HG02642 (cell line): Measurements from ENCODE around the gene ETS1.

ENCODE experiments used
- ATAC-seq: cut with Tn5 transposase; IDR thresholded peaks from one replicate; pipeline ENCODE4 v1.9.1; 2021; ENCODE audit warnings: mild to moderate bottlenecking; ENCODE audit not compliant: unreplicated experiment, poor library complexity

ETS1 gene

GRCh38 chr11:128573638-128574037 is 13.7 kb downstream of the ETS1 start:
- no peak for ATAC-seq

GRCh38 chr11:128572965-128573364 is 14.4 kb downstream of the ETS1 start:
- no peak for ATAC-seq

- no peak for ATAC-seq
Observed at GRCh38 chr11:128570632-128571031, 16.7 kb downstream of the ETS1 start.

- no peak for ATAC-seq
Observed at GRCh38 chr11:128569291-128569690, 18.1 kb downstream of the ETS1 start.

- ATAC-seq: no peak
Observed at GRCh38 chr11:128568166-128568778, 19.1 kb downstream of the ETS1 start.

GRCh38 chr11:128567130-128567529 is 20.2 kb downstream of the ETS1 start:
- no peak for ATAC-seq

GRCh38 chr11:128565881-128566280 is 21.5 kb downstream of the ETS1 start:
- no peak for ATAC-seq

- no peak for ATAC-seq
Observed at GRCh38 chr11:128564642-128565245, 22.6 kb downstream of the ETS1 start.

GRCh38 chr11:128563942-128564641 is 23.3 kb downstream of the ETS1 start:
- no peak for ATAC-seq

GRCh38 chr11:128563308-128563707 is 24.1 kb downstream of the ETS1 start:
- ATAC-seq: no peak

GRCh38 chr11:128559496-128560103 is 27.8 kb downstream of the ETS1 start:
- peak; percentile 42 for ATAC-seq

- no peak for ATAC-seq
Observed at GRCh38 chr11:128555606-128556005, 31.8 kb downstream of the ETS1 start.

GRCh38 chr11:128553662-128554362 is 33.5 kb downstream of the ETS1 start:
- no peak for ATAC-seq

- ATAC-seq: peak; percentile 72
Observed at GRCh38 chr11:128552783-128553661, 34.3 kb downstream of the ETS1 start.

GRCh38 chr11:128551611-128552335 is 35.6 kb downstream of the ETS1 start:
- ATAC-seq: peak; percentile 64

- no peak for ATAC-seq
Observed at GRCh38 chr11:128551058-128551457, 36.3 kb downstream of the ETS1 start.

- no peak for ATAC-seq
Observed at GRCh38 chr11:128550261-128550821, 37.0 kb downstream of the ETS1 start.

GRCh38 chr11:128549256-128549944 is 38.0 kb downstream of the ETS1 start:
- no peak for ATAC-seq
